M059J (cell line): ENCODE measurements around the gene TAPBP. TPM values are rescaled to one million over a fixed set of nuclear protein-coding genes. Genes with fewer than 3 reads are reported as not detected.
"Not testable (repeated sequence)": the region's sequence is repeated elsewhere in the genome, so short reads cannot be mapped to it uniquely, and the experiment has no call there.

Experiments
- DNase-seq: peaks from one replicate; pipeline ENCODE4 v3.0.0-alpha.2; 2012; ENCODE audit warnings: low read depth
- total RNA-seq: library from RNA; depleted of rRNA; stranded (reverse); fragments of >200 nt; shearing (Covaris generic); gene quantifications from 2 replicates; pipeline ENCODE4 v1.2.3, GENCODE V29; 2014

The TAPBP gene
- total RNA-seq, 1 experiment from 2014 or later, result 258 TPM

GRCh38 chr6:33297956-33298772, 15.7 kb downstream of the TAPBP start:
- peak; percentile 98 for DNase-seq

DNA sequence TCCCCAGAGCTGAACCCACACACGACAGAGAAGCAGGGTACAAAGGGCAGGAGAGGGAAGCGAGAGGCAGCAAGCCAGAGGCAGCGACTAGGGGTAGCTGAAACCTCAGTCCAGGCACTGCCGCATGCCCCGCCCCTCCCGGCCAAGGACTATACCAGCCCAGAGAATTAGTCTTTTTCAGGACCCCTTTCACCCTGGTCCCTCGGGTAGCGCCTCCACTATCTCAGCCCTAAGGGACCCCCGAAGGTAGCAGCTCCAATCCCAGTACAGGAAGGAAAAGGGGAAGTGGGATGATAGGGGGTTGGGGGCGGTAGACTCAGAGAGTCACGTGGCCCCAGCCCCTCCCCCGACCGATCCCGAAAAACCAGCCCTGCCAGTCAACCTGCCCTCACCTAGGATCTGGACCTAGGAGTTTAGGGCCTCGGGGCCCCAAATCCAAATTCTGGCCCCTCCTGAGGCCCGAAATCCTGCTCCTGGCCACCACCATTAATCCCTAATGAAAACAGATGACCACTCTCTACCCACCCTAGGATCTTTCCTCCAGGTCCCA, 16.4 kb downstream of the TAPBP start:
- DNase-seq, result no peak

DNA sequence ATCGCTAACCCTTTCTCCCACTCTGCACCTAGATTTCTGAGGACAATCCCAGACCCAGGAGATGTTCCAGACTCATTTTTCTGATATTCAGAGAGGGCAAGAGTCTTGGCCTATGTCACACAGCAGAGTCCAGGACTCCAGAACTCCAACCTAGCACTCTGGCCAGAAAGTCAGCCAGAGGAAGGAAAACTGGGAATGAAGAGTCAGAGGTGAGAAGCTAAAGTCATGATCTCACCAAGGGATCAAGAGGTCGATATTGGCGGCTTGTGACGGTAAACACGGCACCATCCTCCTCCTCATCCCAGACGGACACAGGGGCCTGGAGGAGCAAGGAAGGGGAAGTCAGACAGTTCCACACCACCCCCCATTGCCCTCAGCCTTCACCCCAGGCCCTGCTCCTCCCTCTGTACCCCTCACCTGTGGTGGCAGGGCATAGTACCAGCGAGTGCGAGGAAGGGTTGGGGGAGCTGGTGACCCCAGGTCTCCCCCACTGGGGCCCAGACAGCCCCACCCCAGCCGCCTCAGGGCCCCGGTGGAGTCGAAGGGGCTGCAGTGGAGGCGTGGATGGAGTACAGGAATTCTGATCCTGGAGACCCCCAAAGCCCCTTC, 17.0 kb downstream of the TAPBP start:
- DNase-seq, result no peak

- DNase-seq, result no peak
Measured at GRCh38 chr6:33295621-33296369, 18.1 kb downstream of the TAPBP start.

DNA sequence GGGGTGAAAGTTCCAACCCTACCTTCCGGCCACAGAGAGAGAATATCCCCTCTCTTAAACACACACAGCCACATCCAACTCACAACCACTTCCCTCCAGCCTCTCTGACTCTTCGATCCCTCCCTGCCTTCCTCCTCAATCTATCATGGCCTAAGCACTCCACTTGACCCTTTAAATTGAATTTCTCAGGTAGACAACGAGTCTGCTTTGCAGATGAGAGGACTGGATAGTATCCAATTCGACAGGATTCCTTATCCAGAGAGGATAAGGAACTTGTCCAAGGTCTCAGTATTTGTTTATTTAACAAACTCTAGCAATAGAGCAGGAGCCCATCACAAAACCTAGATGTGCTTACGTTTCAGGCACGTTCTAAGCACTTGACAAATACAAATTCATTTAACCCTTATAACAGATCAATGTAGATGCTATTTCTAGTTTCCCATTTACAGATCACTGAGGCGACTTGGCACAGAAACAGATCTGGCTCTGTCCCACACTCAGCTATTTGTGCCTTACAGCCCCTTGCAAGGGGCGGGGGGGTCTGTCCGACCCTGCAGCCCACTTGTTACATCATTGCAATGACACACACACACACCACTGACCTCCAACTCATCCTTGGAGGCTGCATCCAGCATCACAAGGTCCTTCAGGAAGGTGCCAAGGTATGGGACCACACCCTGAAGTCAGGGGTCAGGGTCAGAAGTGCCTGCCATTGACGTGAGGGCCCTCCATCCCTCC, 19.6 kb downstream of the TAPBP start:
- DNase-seq, result no peak

- no peak for DNase-seq
Measured at GRCh38 chr6:33292996-33293682, 20.7 kb downstream of the TAPBP start.

DNA sequence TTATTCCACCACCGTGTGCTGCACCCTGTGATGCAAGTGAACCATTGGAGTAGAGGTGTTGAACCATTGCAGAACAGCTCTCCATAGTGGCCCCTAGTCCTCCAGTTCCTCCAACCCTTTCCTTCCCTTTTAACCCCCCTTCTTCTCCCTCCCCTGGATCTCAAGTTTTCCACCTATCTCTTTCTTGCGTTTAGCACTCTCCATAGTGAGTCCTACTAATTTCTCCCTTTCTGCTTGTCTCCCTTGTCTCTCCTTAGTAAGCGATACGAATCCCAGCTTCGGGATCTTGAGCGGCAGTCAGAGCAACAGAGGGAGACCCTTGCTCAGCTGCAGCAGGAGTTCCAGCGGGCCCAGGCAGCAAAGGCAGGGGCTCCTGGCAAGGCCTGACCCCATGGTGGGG, 23.4 kb downstream of the TAPBP start:
- DNase-seq, result no peak

DNA sequence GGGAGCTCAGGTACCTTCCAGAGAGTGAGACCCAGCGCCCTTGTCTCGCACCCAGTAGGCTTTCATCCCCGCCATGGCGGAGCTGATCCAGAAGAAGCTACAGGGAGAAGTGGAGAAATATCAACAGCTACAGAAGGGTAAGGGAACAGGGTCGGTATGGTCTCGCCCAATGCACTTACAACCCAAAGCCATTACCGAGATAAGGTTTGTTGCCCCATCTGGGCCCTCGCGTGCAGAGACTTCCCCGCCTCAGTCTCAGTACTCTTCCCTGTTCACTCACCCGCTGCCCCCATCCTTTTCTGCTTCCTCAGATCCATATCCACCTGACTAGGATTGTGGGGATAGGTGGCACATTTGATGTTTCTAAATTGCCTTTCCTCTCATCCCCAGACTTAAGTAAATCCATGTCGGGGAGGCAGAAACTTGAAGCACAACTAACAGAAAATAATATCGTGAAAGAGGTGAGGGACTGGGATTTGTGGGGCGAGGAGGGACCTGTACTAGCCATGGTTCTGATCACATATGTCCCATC, 24.0 kb downstream of the TAPBP start:
- DNase-seq, result no peak

GRCh38 chr6:33288921-33289783, 24.7 kb downstream of the TAPBP start, which contains the start of the genes PFDN6 and WDR46:
TSS of gene PFDN6 (plus strand) at chr6:33289601. CDS start at chr6:33289857, 256 bp downstream.
TSS of gene WDR46 (minus strand) at chr6:33289239. CDS start at chr6:33289170, 69 bp downstream.
- DNase-seq, result peak; percentile 96

GRCh38 chr6:33288141-33288920, 25.5 kb downstream of the TAPBP start:
- DNase-seq, result no peak

- no peak for DNase-seq
Measured at GRCh38 chr6:33286946-33287914, 26.6 kb downstream of the TAPBP start.

- DNase-seq, result not testable (repeated sequence)
Measured at GRCh38 chr6:33285214-33285613, 28.7 kb downstream of the TAPBP start.

DNA sequence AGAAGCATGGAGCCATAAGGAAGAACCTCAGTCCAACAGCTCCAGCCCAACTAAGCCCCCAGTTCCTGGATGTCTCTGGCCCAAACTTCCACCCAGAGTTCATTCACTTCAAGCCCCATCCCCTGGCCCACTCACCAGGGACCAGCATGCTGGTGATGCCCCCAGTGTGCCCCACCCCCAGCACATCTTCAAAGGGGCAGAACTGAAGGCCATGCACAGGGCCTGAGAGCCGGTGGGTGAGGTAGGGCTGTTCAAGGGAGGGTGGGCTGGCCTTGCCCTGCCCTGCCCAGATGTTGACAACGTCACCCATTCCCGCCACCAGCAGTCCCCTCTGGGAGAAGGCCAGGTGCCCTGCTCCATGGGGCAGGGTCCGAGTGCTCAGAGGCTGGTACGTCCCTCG, 33.3 kb downstream of the TAPBP start:
- DNase-seq, result no peak

DNA sequence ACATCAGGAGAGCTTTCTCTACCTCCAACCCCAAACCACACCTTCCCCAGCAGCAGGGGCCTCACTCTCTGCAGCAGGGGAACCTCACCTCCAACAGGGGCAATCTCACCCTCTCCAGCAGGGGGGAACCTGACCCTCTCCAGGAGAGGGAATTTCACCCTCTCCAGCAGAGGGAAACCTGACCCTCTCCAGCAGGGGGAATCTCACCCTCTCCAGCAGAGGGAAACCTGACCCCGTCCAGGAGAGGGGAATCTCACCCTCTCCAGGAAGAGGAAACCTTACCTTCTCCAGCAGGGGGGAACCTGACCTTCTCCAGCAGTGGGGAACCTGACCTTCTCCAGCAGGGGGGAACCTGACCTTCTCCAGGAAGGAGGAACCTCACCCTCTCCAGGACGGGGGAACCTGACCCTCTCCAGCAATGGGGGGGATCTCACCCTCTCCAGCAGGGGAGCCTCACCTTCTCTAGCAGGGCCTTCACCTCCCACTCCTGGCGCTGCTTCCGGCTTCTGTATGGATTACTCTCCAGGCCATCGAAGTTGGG, 33.8 kb downstream of the TAPBP start:
- peak; percentile 76 for DNase-seq

DNA sequence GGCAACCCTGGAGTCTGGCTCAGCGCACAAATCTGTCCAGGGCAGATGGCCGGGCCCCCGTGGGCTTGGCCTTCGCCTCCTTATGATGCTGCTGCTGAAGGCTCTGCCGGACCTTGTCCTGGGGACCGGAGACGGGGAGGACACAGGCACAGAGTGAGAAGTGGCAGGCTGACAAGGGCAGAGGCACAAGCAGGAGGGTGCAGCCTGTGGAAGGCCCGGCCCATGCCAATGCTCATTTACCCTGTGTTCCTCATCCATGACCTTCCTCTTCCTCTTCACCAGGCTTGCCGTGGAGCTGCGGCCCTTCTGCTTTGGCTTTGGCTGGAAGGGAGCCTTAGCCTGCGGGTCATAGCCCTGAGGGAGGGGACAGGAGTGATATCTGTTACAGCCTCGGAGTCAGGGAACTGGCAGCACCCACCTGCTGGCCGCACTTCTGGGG, 34.6 kb downstream of the TAPBP start:
- no peak for DNase-seq

DNA sequence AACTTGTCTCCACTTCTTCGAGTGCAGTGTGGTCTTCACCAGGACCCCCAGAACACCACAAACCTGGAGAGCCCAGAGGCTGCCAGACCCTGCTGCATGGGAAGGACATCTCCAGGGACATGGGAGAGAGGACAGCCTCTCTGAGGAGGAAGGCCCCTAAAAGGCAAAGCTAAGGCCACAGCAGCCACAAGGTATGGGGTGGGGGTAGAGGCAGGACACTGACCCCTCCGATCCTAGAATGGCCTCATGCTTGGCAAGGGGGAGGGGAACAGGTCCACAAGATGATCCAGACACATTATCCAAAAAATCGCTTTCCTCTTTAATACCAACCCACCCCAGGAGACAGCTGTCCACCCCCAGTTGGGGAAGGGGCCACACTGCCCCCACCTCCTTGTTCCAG, 35.1 kb downstream of the TAPBP start:
- DNase-seq, result no peak

DNA sequence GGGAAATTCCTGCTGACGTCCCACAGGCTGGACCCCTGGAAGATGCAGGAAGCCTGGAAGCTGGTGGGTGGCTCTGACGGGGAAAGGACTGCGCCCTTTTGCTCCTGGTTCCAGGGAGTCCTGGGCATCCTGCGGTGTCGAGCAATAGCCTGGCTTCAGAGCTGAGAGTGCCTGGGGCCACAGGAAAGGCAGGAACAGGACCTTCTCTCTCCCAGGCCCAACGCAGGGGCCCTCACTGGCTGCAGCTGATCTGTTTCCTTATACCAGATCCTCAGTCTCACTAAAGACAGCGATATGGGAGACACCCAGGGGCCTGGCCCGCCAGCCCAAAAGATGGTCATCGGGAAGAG, 35.5 kb downstream of the TAPBP start:
- peak; percentile 45 for DNase-seq
